HG03565 (cell line): ENCODE data around the gene CRAMP1.
A peak's percentile ranks its signal among the peaks of the same experiment; 100 is the strongest.
"Not testable (repeated sequence)": the region's sequence is repeated elsewhere in the genome, so short reads cannot be mapped to it uniquely, and the experiment has no call there.

Experiments
- ATAC-seq: cut with Tn5 transposase; IDR thresholded peaks from one replicate; pipeline ENCODE4 v1.9.1; 2021; ENCODE audit warnings: mild to moderate bottlenecking, moderate library complexity; ENCODE audit not compliant: unreplicated experiment

CRAMP1 gene

DNA sequence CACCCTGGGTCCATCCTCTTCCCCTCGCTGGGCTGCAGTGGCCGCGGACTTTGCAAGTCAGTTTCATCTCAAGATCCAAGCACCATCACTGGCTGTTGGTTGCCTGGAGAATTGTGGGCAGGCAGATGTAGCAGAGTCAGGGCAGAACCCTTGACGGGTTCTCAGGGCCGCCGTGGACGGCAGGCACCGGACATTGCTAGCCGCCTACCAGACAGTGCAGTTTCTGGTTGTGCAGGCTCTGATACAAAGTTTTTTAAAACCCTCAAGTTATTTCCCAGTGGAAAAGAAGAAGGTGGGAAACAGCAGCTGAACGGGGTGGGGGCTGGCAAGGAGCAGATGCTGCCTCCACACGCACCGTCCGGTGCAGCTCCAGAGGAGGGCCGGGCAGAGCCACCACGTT is 97.2 kb downstream of the CRAMP1 start:
- no peak for ATAC-seq

DNA sequence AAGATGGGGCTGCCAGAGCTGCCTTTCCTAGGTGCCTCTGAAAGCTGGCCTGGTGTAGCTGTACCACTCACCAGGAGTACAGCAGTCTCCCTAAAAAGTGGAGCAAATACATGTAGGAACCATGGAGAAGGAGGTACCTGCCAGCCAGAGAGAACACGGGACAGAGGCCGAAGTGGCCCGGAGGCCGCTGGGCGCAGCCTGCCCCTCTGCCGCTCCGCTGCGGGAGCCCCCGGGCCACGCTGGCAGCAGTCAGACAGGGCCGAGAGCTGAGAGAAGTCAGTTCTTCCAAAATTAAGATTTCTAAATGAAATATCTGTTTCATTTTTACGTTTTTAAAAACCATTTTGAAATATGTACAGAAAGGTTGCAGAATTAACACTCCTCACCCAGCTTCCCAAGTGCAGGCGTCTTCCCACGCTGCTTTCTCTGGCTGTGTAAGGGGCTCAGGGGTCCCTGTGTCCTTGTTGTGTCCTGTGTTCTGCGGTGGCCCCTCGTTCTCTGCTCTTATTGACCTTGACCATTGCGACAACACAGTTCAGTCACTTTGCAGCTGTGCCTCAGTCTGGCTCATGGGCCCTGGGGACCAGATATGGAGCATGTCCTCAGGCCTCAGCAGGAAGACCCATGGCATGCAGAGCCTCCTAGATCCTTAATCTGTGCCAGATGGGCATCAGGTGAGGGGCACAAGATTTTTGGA is 98.8 kb downstream of the CRAMP1 start:
- no peak for ATAC-seq

DNA sequence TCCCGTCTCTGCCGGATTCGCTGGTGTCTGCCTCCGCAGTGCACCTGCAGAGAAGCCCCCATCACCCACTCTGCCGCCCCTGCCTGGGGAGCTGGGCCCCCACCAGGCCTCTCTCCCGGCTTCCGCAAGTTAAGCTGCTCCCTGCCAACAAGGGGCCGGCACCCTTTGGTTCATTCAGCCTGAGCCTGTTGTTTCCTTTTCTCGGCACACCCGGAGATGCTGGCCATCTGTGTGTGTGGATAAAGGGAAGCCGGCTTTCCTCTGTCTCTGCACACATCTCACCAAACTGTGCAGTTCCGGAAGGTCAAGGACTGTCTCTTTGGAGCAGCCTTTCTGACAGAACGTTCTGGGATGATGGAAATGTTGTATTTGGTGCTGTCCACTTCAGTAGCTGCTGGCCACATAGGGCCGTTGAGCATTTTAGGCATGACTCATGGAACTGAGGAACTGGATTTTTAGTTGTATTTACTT is 100.7 kb downstream of the CRAMP1 start:
- no peak for ATAC-seq

DNA sequence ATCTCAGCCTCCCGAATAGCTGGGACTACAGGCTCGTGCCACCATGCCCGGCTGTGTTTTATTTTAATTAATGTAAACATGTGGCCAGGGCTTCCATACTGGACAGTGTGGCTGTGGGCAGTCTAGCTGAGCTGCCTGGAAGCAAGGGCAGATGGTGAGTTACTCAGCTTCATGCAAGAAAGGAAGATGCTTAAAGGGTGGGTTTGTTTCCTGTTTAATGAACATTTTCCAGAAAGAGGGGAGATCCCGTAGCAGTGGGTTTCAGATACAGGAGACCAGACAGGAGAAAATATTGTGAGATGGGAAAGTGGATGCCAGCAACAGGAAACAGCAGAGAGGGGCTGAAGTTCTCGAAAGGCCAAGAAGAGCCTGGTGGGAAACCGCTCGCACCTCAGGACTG is 101.2 kb downstream of the CRAMP1 start:
- ATAC-seq, result no peak

DNA sequence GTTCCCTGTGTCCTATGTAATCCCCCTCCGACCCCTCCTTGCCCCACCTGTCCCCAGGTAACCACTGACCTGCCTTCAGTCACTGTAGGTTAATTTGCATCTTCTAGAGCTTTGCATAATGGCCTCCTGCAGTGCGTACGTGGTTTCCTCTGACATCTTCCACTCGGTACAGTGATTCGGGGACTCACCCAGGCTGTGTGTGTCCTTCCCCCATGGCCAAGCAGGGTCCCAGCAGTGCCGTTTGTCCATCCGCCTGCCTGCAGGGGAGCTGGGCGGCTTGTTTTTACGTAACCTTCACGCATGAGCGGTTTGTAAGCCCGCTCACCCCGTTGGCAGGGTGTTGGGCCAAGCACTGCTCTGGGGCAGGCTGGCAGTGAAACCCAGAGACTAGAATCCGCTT is 101.8 kb downstream of the CRAMP1 start:
- peak; percentile 40 for ATAC-seq

DNA sequence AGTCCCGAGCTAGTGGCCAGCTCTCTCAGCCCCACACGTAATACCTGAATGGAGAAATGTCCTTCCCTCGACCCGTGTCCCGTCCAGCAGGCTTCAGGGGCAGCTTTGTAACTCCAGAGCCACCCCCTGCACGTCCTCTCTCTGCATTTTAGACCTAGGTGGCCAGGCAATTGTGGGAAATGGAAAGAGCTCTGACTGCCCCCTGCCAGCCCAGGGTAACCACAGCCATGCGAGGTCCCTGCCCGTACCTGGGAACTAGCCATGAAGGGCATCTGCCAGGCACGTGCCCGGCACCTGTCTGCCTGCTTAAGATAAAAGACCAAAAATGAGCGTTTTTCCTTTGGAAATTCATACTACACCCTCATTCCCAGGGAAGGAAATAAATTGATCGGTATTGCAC is 103.1 kb downstream of the CRAMP1 start:
- ATAC-seq, result no peak

DNA sequence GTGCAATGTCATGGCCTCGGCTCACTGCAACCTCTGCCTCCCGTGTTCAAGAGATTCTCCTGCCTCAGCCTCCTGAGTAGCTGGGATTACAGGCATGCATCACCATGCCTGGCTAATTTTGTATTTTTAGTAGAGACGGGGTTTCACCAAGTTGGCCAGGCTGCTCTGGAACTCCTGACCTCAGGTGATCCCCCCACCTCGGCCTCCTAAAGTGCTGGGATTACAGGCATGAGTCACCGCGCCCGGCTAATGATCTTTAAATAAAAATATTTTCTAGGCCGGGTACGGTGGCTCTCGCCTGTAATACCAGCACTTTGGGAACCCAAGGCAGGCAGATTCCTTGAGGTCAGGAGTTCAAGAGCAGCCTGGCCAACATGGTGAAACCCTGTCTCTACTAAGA is 106.1 kb downstream of the CRAMP1 start:
- not testable (repeated sequence) for ATAC-seq

DNA sequence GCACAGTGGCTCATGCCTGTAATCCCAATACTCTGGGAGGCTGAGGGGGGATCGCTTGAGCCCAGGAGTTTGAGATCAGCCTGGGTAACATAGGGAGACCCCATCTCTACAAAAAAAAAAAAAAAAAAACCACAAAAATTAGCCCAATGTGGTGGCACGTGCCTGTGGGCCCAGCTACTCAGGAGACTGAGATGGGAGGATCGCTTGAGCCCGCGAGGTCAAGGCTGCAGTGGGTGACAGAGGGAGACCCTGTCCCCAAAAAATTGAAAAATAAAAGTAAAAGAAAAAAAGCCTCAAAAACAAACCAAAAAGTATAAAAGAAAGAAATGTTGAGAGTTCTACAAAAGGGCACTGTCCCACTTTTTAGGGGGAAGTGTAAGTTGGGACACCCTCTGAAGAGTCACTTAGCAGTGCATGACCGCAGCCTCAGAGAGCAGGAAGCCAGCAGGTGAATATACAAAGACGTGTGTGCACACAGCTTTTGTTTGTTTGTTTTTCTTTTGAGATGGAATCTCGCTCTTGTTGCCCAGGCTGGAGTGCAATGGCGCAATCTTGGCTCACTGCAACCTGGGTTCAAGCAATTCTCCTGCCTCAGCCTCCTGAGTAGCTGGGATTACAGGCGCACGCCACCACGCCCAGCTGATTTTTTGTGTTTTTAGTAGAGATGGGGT is 107.5 kb downstream of the CRAMP1 start:
- ATAC-seq, result not testable (repeated sequence)

DNA sequence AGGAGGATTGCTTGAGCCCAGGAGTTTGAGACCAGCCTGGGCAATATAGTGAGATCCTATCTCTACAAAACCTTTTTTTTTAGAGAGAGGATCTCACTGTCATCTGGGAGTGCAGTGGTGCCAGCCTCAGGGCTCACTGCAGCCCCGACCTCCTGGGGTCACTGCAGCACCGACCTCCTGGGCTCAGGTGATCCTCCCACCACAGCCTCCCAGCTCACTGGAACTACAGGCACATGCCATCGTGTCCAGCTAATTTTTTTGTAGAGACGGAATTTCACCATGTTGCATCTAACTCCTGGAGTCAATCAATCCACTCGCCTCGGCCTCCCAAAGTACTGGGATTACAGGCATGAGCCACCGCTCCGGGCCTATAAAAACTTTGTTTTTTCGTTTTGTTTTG is 109.2 kb downstream of the CRAMP1 start:
- ATAC-seq, result no peak

DNA sequence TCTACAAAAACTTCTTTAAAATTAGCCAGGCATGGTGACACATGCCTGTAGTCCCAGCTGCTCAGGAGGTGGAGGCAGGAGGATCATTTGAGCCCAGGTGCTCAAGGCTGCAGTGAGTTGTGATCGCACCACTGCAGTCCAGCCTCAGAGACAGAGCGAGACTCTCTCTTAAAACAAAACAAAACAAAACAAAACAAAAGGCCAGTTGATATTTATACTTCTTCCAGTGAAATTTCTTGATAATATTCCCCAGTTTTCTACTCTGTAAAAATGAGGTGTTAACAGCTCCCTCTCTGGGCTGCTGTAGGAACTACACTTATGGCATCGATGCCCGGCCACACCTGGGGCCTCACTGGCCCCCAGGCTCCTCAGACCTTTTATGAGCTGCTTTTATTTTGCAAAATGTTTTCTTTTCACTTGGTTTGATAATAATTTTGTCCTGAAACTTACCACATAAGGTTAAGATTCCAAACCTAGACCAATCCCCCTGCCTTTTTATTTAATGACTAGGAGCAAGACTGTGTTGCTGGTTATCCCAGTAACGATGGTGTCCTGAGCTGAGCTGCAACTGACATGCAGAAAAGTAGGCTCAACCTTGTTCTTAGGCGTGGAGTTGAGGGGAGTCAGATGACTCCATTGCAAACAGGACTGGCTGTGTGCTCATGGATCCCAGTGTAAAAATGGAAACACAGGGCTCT is 111.4 kb downstream of the CRAMP1 start:
- no peak for ATAC-seq

DNA sequence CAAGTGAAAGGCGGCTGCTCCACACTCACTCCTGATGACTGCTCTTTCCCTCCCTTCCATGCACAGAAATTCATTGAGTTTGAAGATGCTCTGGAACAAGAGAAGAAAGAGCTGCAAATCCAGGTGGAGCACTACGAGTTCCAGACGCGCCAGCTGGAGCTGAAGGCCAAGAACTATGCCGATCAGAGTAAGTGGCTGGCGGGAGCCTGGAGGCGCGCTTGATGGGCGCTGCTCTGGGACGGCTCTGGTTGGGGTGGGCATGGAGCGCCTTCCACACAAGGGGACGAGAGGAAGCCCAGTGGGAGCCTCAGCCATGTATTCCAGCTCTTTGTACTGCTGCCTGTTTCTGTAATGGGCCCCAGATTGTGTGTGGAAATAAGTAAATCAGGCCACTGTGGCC is 112.3 kb downstream of the CRAMP1 start:
- no peak for ATAC-seq

DNA sequence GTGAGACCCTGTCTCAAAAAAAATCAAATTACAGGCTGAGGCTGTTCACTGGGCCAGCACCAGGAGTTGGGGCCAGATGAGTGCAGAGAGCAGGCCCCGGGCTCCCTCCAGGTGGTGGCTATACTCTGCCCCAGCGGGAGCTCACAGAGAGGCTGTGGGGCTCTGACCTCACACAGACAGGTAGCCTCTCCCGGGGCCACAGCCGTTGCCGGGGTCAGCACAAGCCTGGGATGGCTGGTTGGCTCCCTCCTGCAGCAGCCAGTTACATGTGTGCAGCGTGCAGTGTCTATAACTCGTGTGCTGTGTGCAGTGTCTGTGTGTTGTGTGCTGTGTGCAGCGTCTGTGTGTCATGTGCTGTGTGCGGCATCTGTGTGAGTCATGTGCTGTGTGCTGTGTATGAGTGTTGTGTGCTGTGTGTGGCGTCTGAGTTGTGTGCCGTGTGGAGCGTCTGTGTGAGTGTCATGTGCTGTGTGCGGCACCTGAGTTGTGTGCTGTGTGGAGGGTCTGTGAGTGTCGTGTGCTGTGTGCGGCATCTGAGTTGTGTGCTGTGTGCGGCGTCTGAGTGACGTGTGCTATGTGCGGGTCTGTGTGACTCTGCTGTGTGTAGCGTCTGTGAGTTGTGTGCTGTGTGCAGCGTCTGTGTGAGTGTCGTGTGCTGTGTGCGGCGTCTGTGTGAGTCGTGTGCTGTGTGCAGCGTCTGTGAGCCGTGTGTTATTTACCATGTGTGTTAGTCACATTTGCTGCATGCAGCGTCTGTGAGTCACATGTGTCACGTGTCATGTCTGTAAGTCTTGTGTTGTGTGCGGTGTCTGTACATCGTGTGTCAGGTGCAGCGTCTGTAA is 114.7 kb downstream of the CRAMP1 start:
- no peak for ATAC-seq
